HFFc6 (cell line): ENCODE results near the gene RBMY1E. TPM values are rescaled to one million over a fixed set of nuclear protein-coding genes. Genes with fewer than 3 reads are reported as not detected.
"Not testable (repeated sequence)": the region's sequence is repeated elsewhere in the genome, so short reads cannot be mapped to it uniquely, and the experiment has no call there.

ENCODE experiments used
- DNase-seq: peaks from one replicate; pipeline ENCODE4 v3.0.0-alpha.2; 2018
- H3K27ac Mint-ChIP-seq: 2 replicates; pipeline ENCODE4 v1.8.0; 2020; ENCODE audit warnings: mild to moderate bottlenecking, mixed read lengths
- H3K27me3 Mint-ChIP-seq: 2 replicates; pipeline ENCODE4 v1.8.0; 2021; ENCODE audit warnings: mild to moderate bottlenecking, moderate library complexity, mixed read lengths; ENCODE audit not compliant: insufficient read depth
- H3K36me3 Mint-ChIP-seq: 2 replicates; pipeline ENCODE4 v1.8.0; 2021; ENCODE audit warnings: low read depth, mixed read lengths
- H3K4me1 Mint-ChIP-seq: 2 replicates; pipeline ENCODE4 v1.8.0; 2020; ENCODE audit warnings: low read depth, mixed read lengths
- H3K4me3 Mint-ChIP-seq: 2 replicates; pipeline ENCODE4 v1.8.0; 2020; ENCODE audit warnings: mild to moderate bottlenecking, moderate library complexity, mixed read lengths
- H3K9me3 Mint-ChIP-seq: 2 replicates; pipeline ENCODE4 v1.8.0; 2020; ENCODE audit warnings: mild to moderate bottlenecking, mixed read lengths
- long read RNA-seq: library from polyadenylated mRNA; unstranded; transcript quantifications from one replicate; pipeline ENCODE4 v2.0.0, GENCODE V29; 2019
- total RNA-seq, 6 experiments: library from RNA; stranded (reverse); fragmentation: NEBNext Ultra II Directional; extraction: Animal tissue kit (Norgen Biotek cat#: 25700); gene quantifications; 2 replicates in 1 of 6; 3 replicates in 5 of 6; pipeline ENCODE4 v1.2.3, GENCODE V29; 2021

The RBMY1E gene
- total RNA-seq = not detected
- long read RNA-seq = 0 reads

- H3K27ac Mint-ChIP-seq, H3K27me3 Mint-ChIP-seq, H3K4me1 Mint-ChIP-seq, H3K4me3 Mint-ChIP-seq, H3K36me3 Mint-ChIP-seq, DNase-seq, H3K9me3 Mint-ChIP-seq: not testable (repeated sequence)
Observed at GRCh38 chrY:21917932-21918331, at the start of gene RBMY1E. Gene RBMY1E, minus strand, starts transcription at chrY:21918032. Its CDS starts 1,978 bp downstream, at chrY:21916054.

- not testable (repeated sequence) for H3K9me3 Mint-ChIP-seq, H3K4me3 Mint-ChIP-seq, H3K36me3 Mint-ChIP-seq
Observed at GRCh38 chrY:21894426-21894825, 23.4 kb downstream of the RBMY1E start, which contains the start of gene RBMY1D. Gene RBMY1D, minus strand, starts transcription at chrY:21894526. Its CDS starts 2,013 bp downstream, at chrY:21892513.

GRCh38 chrY:21869407-21870076 is 48.3 kb downstream of the RBMY1E start:
- H3K27ac Mint-ChIP-seq, H3K36me3 Mint-ChIP-seq, H3K4me3 Mint-ChIP-seq, H3K27me3 Mint-ChIP-seq, H3K4me1 Mint-ChIP-seq, DNase-seq, H3K9me3 Mint-ChIP-seq: not testable (repeated sequence)

More at GRCh38 chrY:21894426-21894825, 23.4 kb downstream of the RBMY1E start, which contains the start of gene RBMY1D:
- not testable (repeated sequence) for DNase-seq, H3K4me1 Mint-ChIP-seq, H3K27me3 Mint-ChIP-seq, H3K27ac Mint-ChIP-seq

Other genes starting within 250 kb of the RBMY1E start
- gene RBMY1D, start 23.5 kb downstream of the RBMY1E start, total RNA-seq = not detected